SK-N-SH treated with all-trans-retinoic acid at 6 μM for 48 hours (cell line): ENCODE data around the gene ARMH1.

Experiments
- ATAC-seq: fragments of 200-7000 bp; cut with Tn5 transposase; 3 replicates; pipeline ENCODE4 v1.9.1; 2020; ENCODE audit warnings: mild to moderate bottlenecking, moderate library complexity
- ARNTL ChIP-seq: fragments of 450-650 bp; formaldehyde crosslinking; IDR thresholded peaks from 2 replicates; pipeline ENCODE4 v1.5.0; 2020; ENCODE audit warnings: low read depth, mild to moderate bottlenecking, moderate library complexity, borderline replicate concordance
- BACH2 ChIP-seq: fragments of 250-450 bp; sonication (Bioruptor Pico); IDR thresholded peaks from 2 replicates; pipeline ENCODE4 v1.9.0; 2021; ENCODE audit warnings: mild to moderate bottlenecking, borderline replicate concordance
- CSDC2 ChIP-seq: fragments of 250-450 bp; sonication (Bioruptor Pico); IDR thresholded peaks from 2 replicates; pipeline ENCODE4 v1.5.0; 2020; ENCODE audit warnings: mild to moderate bottlenecking, moderate library complexity
- ESRRG ChIP-seq: fragments of 250-450 bp; sonication (Bioruptor Pico); IDR thresholded peaks from 2 replicates; pipeline ENCODE4 v1.6.1; 2021; ENCODE audit warnings: mild to moderate bottlenecking
- GLIS3 ChIP-seq: fragments of 250-450 bp; sonication (Bioruptor Pico); IDR thresholded peaks from 2 replicates; pipeline ENCODE4 v1.5.0; 2020; ENCODE audit warnings: mild to moderate bottlenecking, moderate library complexity
- ISL1 ChIP-seq: fragments of 250-450 bp; sonication (Bioruptor Pico); IDR thresholded peaks from 2 replicates; pipeline ENCODE4 v2.1.2; 2022; ENCODE audit warnings: mild to moderate bottlenecking, moderate library complexity
- OSR1 ChIP-seq: fragments of 250-450 bp; sonication (Bioruptor Pico); IDR thresholded peaks from 2 replicates; pipeline ENCODE4 v1.8.0; 2022; ENCODE audit warnings: moderate library complexity, mild to moderate bottlenecking, inconsistent platforms
- PATZ1 ChIP-seq: fragments of 250-450 bp; sonication (Bioruptor Pico); IDR thresholded peaks from 2 replicates; pipeline ENCODE4 v1.8.0; 2020; ENCODE audit warnings: mild to moderate bottlenecking, moderate library complexity, borderline replicate concordance
- POU6F1 ChIP-seq: fragments of 250-450 bp; sonication (Bioruptor Pico); IDR thresholded peaks from 2 replicates; pipeline ENCODE4 v1.8.0; 2021; ENCODE audit warnings: low read depth, mild to moderate bottlenecking, moderate library complexity, borderline replicate concordance
- PPARA ChIP-seq: fragments of 250-450 bp; sonication (Bioruptor Pico); IDR thresholded peaks from 2 replicates; pipeline ENCODE4 v1.5.0; 2020; ENCODE audit warnings: mild to moderate bottlenecking, borderline replicate concordance
- TCF4 ChIP-seq: fragments of 250-450 bp; sonication (Bioruptor Pico); IDR thresholded peaks from 2 replicates; pipeline ENCODE4 v1.8.0; 2021; ENCODE audit warnings: mild to moderate bottlenecking, moderate library complexity, borderline replicate concordance
- TSHZ2 ChIP-seq: fragments of 250-450 bp; sonication (Bioruptor Pico); IDR thresholded peaks from 2 replicates; pipeline ENCODE4 v1.5.0; 2020; ENCODE audit warnings: mild to moderate bottlenecking, moderate library complexity
- ZFP3 ChIP-seq: fragments of 250-450 bp; sonication (Bioruptor Pico); IDR thresholded peaks from 2 replicates; pipeline ENCODE4 v1.5.0; 2020; ENCODE audit warnings: mild to moderate bottlenecking, moderate library complexity
- ZFP30 ChIP-seq: fragments of 450-650 bp; formaldehyde crosslinking; IDR thresholded peaks from 2 replicates; pipeline ENCODE4 v1.5.0; 2022; ENCODE audit warnings: mild to moderate bottlenecking, moderate library complexity
- ZNF8 ChIP-seq: fragments of 450-650 bp; formaldehyde crosslinking; IDR thresholded peaks from 2 replicates; pipeline ENCODE4 v1.5.0; 2020; ENCODE audit warnings: mild to moderate bottlenecking, moderate library complexity
- TF ChIP-seq, protein P1 (sequence below): fragments of 250-450 bp; sonication (Bioruptor Pico); IDR thresholded peaks from 2 replicates; pipeline ENCODE4 v1.5.1; 2020; ENCODE audit warnings: low read depth, mild to moderate bottlenecking, moderate library complexity

ARMH1 gene

GRCh38 chr1:44694863-44695478, 20.5 kb downstream of the ARMH1 start (continued):
- TF ChIP-seq TSHZ2 (no peak), ZFP30 (CRISPR knock-in tag) (no peak), BACH2 (CRISPR knock-in tag) (no peak), POU6F1 (CRISPR knock-in tag) (no peak), TCF4 (no peak), GLIS3 (CRISPR knock-in tag) (no peak), ARNTL (CRISPR knock-in tag) (no peak)

DNA sequence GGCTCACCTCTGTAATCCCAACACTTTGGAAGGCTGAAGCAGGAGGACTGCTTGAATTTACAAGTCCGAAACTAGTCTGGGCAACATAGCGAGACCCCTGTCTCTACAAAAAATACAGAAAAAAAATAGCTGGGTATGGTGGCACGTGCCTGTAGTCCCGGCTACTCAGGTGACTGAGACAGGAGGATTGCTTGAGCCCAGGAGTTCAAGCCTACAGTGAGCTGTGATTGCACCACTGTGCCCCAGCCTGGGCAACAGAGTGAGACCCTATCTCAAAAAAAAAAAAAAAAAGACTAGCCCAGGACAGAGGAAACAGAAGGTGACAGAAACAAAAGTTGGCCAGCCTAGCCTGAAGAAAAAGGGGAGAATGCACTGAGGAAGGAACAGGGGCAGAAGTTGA, 21.2 kb downstream of the ARMH1 start:
- TF ChIP-seq ZFP3 (CRISPR knock-in tag) (no peak), TSHZ2 (no peak), ARNTL (CRISPR knock-in tag) (no peak), BACH2 (CRISPR knock-in tag) (no peak), POU6F1 (CRISPR knock-in tag) (no peak), TCF4 (no peak), ISL1 (CRISPR knock-in tag) (no peak), OSR1 (no peak)
- TF ChIP-seq, protein P1, sequence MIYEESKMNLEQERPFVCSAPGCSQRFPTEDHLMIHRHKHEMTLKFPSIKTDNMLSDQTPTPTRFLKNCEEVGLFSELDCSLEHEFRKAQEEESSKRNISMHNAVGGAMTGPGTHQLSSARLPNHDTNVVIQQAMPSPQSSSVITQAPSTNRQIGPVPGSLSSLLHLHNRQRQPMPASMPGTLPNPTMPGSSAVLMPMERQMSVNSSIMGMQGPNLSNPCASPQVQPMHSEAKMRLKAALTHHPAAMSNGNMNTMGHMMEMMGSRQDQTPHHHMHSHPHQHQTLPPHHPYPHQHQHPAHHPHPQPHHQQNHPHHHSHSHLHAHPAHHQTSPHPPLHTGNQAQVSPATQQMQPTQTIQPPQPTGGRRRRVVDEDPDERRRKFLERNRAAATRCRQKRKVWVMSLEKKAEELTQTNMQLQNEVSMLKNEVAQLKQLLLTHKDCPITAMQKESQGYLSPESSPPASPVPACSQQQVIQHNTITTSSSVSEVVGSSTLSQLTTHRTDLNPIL (CRISPR knock-in tag), result no peak
- no peak for ATAC-seq

DNA sequence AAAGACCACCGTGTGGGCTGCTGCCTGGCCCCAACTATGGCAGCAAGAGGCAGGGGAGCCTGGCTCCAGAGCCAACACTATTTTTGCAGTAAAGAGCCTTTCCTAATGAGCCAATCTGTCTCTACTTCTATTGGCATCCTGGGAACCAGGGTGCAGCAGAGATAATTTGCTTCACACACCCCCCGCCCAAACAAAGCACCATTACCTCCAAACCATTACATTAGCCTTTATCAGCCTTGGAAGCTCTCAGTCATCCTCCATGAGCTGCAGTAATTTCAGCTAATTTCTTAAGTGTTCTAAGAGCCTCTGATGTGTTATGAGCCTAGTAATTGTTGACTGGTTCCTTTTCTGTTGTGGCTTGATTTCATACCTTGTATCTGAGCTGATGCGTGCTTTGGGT, 21.6 kb downstream of the ARMH1 start:
- ATAC-seq, result no peak
- no peak for TF ChIP-seq ZFP30 (CRISPR knock-in tag)
- no peak for TF ChIP-seq ZFP3 (CRISPR knock-in tag)
- TF ChIP-seq OSR1, result no peak
- no peak for TF ChIP-seq PATZ1 (CRISPR knock-in tag)
- TF ChIP-seq CSDC2 (CRISPR knock-in tag), result no peak
- no peak for TF ChIP-seq PPARA
- TF ChIP-seq TCF4, result no peak
- TF ChIP-seq, protein P1 (CRISPR knock-in tag), result no peak
- TF ChIP-seq ZNF8 (CRISPR knock-in tag), result no peak
- TF ChIP-seq ESRRG, result no peak
- TF ChIP-seq, all 23 proteins: peak for 0
